Ovary (tissue), 9 donors: ENCODE measurements around the gene FMNL2. TPM values are rescaled to one million over a fixed set of nuclear protein-coding genes. Genes with fewer than 3 reads are reported as not detected.

Experiments
- DNase-seq, 5 donors: peaks; one replicate each; pipeline ENCODE4 v3.0.0-alpha.2; 2019 to 2020
- H3K27ac ChIP-seq, 2 donors: fragments of 200-600 bp; one replicate each; pipeline versions ENCODE4 v1.5.1 to v1.8.0; 2019 to 2022
- H3K27me3 ChIP-seq: fragments of 200-600 bp; one replicate; pipeline ENCODE4 v1.8.0; 2022
- H3K36me3 ChIP-seq: fragments of 200-600 bp; sonication (generic); one replicate; pipeline ENCODE4 v1.5.1; 2019
- H3K4me1 ChIP-seq: one replicate; pipeline ENCODE4 v1.8.1; 2013; ENCODE audit warnings: mild to moderate bottlenecking, moderate library complexity; ENCODE audit not compliant: insufficient read depth
- H3K4me3 ChIP-seq: fragments of 200-600 bp; sonication (generic); one replicate; pipeline ENCODE4 v1.5.1; 2017
- H3K9me3 ChIP-seq, 2 donors: fragments of 200-600 bp in 1 of 2; sonication (generic) in 1 of 2; one replicate each; pipeline versions ENCODE4 v1.5.1 to v1.8.1; 2013 to 2019; ENCODE audit warnings: mild to moderate bottlenecking in 1 of 2, moderate library complexity in 1 of 2
- EP300 ChIP-seq: sonication (generic); formaldehyde crosslinking; IDR thresholded peaks from one replicate; pipeline ENCODE4 v1.6.1; 2017; ENCODE audit warnings: antibody characterized with exemption
- POLR2A ChIP-seq: fragments of 450-650 bp; IDR thresholded peaks from one replicate; pipeline ENCODE4 v1.6.1; 2017; ENCODE audit warnings: antibody characterized with exemption, mild to moderate bottlenecking, moderate library complexity
- WGBS, 3 donors: extraction: QIAGEN DNeasy Blood & Tissue Kit in 1 of 3; methylation state at CpG; one replicate each; pipeline versions ENCODE4 v1.1.5 to v1.1.7; 2013 to 2017; 5-methylcytosine and 5-hydroxymethylcytosine counted together
- intact Hi-C, 4 donors: fragments of 100-400 bp; cut with DNase I; formaldehyde crosslinking; loops; one replicate each; pipeline versions ENCODE4 v1.11.0 to v1.15.1; 2022 to 2023
- polyA plus RNA-seq, 2 donors: library from polyadenylated mRNA; stranded (reverse); fragments of 200-250 nt in 1 of 2; fragments of 350-450 nt in 1 of 2; fragmentation: Illumina TruSeq in 1 of 2; extraction: RNeasy Lipid Tissue Mini Kit (QIAGEN cat#74804) in 1 of 2; gene quantifications; one replicate each; pipeline ENCODE4 v1.2.3, GENCODE V29; 2013 to 2014
- total RNA-seq, 7 donors: library from RNA; depleted of rRNA in 2 of 7; stranded (reverse); fragments of >200 nt in 2 of 7; fragmentation: NEBNext Ultra II Directional in 3 of 7; extraction: Animal tissue kit (Norgen Biotek cat#: 25700) in 3 of 7; gene quantifications; one replicate each; pipeline versions ENCODE4 v1.1.0 to v1.2.4, GENCODE V29; 2016 to 2023
- TF ChIP-seq, protein P1 (sequence below), 3 donors: fragments of 450-650 bp in 2 of 3; fragments of 200-600 bp in 1 of 3; IDR thresholded peaks; one replicate each; pipeline versions ENCODE4 v1.5.1 to v1.8.0; 2016 to 2022; ENCODE audit warnings: antibody characterized with exemption in 3 of 3, mild to moderate bottlenecking in 1 of 3
- donor health status: DM: no; HTN: no; CAD: no; lungs with moderate emphysema.
- donor health status: DM: no; HTN: no; CAD: no.
- donor health status: Bipolar disorder and iron deficiency.
- donor health status: DM: yes; HTN: yes; CAD: no.
- donor health status: DM: no; HTN: no; CAD: no.
- donor health status: DM: yes; HTN: yes; CAD: no.

Gene FMNL2
- total and polyA plus RNA-seq, 9 donors = 30.3 to 89.1 (median 51.3) TPM

DNA sequence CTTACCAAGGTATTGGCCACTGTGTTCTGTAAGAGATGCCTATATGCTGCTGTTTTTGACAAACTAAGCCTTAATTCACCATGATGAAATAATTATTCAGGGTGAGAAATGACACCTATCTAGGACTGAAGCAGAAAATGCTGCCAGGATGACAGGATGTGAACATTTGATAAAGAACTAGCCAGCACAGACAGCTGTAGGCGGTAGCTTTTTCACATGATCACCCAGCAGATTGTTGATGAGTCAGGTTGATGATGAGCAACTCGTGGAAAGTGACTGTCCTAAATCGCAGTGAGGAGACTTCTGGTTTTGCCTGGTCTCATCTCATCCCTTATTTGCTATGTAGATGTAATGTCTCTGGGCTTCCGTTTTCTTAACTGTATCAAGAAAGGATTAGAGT, 238.2 kb downstream of the FMNL2 start:
- Histone ChIP-seq H3K27ac (no peak overlapping the region), H3K9me3 (no peaks in the 10 kb centered on the region), H3K36me3 (no peaks in the 10 kb centered on the region), H3K27me3 (no peaks in the 10 kb centered on the region), H3K4me3 (no peak overlapping the region), H3K4me1 (peaks cover 5% of the 10 kb centered on the region)
- intact Hi-C loops = no loop called here
- 72 to 81% (median 79%) methylated on average over 4 of the region's 4 CpGs for WGBS, 3 donors
- no peak for DNase-seq
- no peak for TF ChIP-seq POLR2A
- TF ChIP-seq, protein P1, sequence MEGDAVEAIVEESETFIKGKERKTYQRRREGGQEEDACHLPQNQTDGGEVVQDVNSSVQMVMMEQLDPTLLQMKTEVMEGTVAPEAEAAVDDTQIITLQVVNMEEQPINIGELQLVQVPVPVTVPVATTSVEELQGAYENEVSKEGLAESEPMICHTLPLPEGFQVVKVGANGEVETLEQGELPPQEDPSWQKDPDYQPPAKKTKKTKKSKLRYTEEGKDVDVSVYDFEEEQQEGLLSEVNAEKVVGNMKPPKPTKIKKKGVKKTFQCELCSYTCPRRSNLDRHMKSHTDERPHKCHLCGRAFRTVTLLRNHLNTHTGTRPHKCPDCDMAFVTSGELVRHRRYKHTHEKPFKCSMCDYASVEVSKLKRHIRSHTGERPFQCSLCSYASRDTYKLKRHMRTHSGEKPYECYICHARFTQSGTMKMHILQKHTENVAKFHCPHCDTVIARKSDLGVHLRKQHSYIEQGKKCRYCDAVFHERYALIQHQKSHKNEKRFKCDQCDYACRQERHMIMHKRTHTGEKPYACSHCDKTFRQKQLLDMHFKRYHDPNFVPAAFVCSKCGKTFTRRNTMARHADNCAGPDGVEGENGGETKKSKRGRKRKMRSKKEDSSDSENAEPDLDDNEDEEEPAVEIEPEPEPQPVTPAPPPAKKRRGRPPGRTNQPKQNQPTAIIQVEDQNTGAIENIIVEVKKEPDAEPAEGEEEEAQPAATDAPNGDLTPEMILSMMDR (IDR thresholded peaks at IDR 0.05) = no peak
- no peak for TF ChIP-seq EP300

DNA sequence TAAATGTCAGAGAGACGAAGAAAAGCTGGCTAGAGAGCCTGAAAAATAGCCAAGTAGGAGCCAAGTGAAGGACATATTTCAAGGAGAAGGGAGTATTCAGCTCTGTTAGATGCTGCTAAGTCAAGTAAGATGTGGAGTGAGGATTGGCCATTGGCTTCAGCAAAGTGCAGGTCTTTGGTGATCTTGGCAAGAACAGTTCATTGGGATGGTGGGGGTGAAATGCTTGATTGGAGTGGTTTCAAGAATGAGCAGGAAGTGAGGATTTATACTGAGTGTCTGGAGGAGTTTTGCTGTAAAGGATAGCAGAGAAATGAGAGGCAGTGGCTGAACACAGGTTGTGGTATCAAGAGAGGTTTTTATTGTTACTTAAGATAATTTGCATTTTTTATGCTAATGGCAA, 242.6 kb downstream of the FMNL2 start:
- intact Hi-C loops = no loop called here
- H3K4me1 ChIP-seq = peaks cover 4% of the 10 kb centered on the region
- 4 to 11% (median 5%) methylated on average over 1 of the region's 1 CpG for WGBS, 3 donors
- DNase-seq = peak in 3 of 5 donors; percentile 20 to 41 (median 31)
- no peaks in the 10 kb centered on the region for H3K9me3 ChIP-seq
- H3K27me3 ChIP-seq = no peaks in the 10 kb centered on the region
- no peaks in the 10 kb centered on the region for H3K36me3 ChIP-seq
- H3K27ac ChIP-seq = peak overlapping the region in 1 of 2 donors; percentile 6
- H3K4me3 ChIP-seq = no peak overlapping the region
- TF ChIP-seq POLR2A (no peak), EP300 (no peak)
- TF ChIP-seq, protein P1 (IDR thresholded peaks at IDR 0.05) = no peak

DNA sequence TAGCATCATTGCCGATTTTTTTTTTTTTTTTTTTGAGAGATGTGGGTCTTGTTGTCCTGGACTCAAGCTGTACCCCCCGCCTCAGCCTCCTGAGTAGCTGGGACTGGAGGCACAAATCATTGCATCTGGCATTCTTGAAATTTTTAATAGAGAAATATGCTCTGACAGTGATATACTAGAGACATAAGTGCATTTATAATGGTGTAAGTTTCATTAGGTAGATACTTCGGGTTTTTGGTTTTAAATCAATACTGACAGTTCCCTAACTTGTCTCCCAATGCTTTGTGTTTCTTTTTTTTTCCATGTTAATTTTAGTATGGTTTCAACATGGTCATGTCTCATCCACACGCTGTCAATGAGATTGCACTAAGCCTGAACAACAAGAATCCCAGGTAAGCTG, 243.6 kb downstream of the FMNL2 start:
- H3K27ac ChIP-seq = peak overlapping the region in 1 of 2 donors; percentile 6
- H3K4me3 ChIP-seq = no peak overlapping the region
- TF ChIP-seq EP300 (no peak), POLR2A (no peak)
- TF ChIP-seq, protein P1 (IDR thresholded peaks at IDR 0.05) = no peak
- H3K9me3 ChIP-seq = no peaks in the 10 kb centered on the region
- H3K27me3 ChIP-seq = no peaks in the 10 kb centered on the region
- intact Hi-C loops = no loop called here
- H3K4me1 ChIP-seq = peaks cover 4% of the 10 kb centered on the region
- DNase-seq = no peak
- 72 to 78% (median 77%) methylated on average over 4 of the region's 4 CpGs for WGBS, 3 donors
- H3K36me3 ChIP-seq = no peaks in the 10 kb centered on the region

DNA sequence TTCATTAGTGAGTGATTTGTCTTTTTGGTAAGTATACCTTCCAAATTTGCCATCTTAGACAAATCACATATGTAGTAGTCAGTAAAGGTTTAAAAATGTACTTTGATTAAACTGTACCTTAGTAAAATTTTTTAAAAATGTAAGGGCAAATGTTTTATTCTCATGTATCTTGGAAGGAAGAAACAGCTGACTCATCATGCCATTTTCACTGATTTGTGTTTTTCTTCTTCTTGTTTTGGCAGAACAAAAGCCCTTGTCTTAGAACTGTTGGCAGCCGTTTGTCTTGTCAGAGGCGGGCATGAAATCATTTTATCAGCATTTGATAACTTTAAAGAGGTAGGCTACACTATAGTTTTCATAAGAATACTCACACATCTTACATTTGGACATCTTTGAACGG, 245.7 kb downstream of the FMNL2 start:
- no peak overlapping the region for H3K27ac ChIP-seq
- H3K27me3 ChIP-seq = no peaks in the 10 kb centered on the region
- H3K36me3 ChIP-seq = no peaks in the 10 kb centered on the region
- intact Hi-C loops = no loop called here
- no peaks in the 10 kb centered on the region for H3K9me3 ChIP-seq
- peaks cover 6% of the 10 kb centered on the region for H3K4me1 ChIP-seq
- TF ChIP-seq EP300 (no peak), POLR2A (no peak)
- TF ChIP-seq, protein P1 (IDR thresholded peaks at IDR 0.05) = no peak
- H3K4me3 ChIP-seq = no peak overlapping the region
- WGBS, 3 donors = 37 to 50% (median 41%) methylated on average over 3 of the region's 3 CpGs
- no peak for DNase-seq

DNA sequence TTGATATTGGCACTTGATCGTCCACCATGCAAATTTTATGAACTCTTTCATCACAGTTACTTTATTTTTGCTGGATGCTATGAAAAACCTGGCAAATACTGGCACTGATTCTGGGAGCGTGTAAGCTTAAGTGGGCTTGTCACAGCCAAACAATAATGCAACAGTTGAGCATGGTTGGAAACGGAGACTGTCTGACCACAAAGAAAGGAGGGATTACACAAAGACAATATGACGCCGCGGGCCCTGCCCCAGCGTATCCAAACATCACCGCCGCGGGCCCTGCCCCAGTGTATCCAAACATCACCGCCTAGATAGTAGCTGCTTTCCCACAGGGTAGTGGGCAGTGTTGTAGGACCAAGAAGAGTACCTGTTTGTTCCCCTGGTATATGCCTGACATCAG, 246.4 kb downstream of the FMNL2 start:
- peaks cover 9% of the 10 kb centered on the region for H3K4me1 ChIP-seq
- 82 to 87% (median 83%) methylated on average over 11 of the region's 11 CpGs for WGBS, 3 donors

More for the DNA sequence above, 246.4 kb downstream of the FMNL2 start:
- H3K27me3 ChIP-seq = no peaks in the 10 kb centered on the region
- no peak overlapping the region for H3K27ac ChIP-seq
- no peaks in the 10 kb centered on the region for H3K9me3 ChIP-seq
- no peaks in the 10 kb centered on the region for H3K36me3 ChIP-seq
- H3K4me3 ChIP-seq = no peak overlapping the region
- intact Hi-C loops = no loop called here
- TF ChIP-seq, protein P1 (IDR thresholded peaks at IDR 0.05) = no peak
- TF ChIP-seq POLR2A (no peak), EP300 (no peak)
- no peak for DNase-seq
